NT2/D1 (cell line): ENCODE measurements around the gene NOL3.

ENCODE experiments used
- DNase-seq: peaks from one replicate; pipeline ENCODE4 v3.0.0-alpha.2; 2011; ENCODE audit warnings: low read depth, low spot score
- H3K27me3 ChIP-seq: 2 replicates; pipeline ENCODE4 v1.6.0; 2011; ENCODE audit warnings: mild to moderate bottlenecking; ENCODE audit not compliant: insufficient read length, insufficient read depth
- H3K36me3 ChIP-seq: 2 replicates; pipeline ENCODE4 v1.6.1; 2011; ENCODE audit warnings: mild to moderate bottlenecking, low read length, mixed read lengths; ENCODE audit not compliant: insufficient read depth, insufficient read length
- H3K4me1 ChIP-seq: 2 replicates; pipeline ENCODE4 v1.5.1; 2011; ENCODE audit not compliant: insufficient read depth, insufficient read length
- H3K4me3 ChIP-seq: 2 replicates; pipeline ENCODE4 v1.5.1; 2011; ENCODE audit warnings: low read depth; ENCODE audit not compliant: insufficient read length
- H3K9ac ChIP-seq: 2 replicates; pipeline ENCODE4 v1.6.0; 2011; ENCODE audit warnings: low read depth; ENCODE audit not compliant: insufficient read length
- H3K9me3 ChIP-seq: 2 replicates; pipeline ENCODE4 v1.5.1; 2011; ENCODE audit warnings: mild to moderate bottlenecking, low read length; ENCODE audit not compliant: insufficient read depth
- SUZ12 ChIP-seq: IDR thresholded peaks from 2 replicates; pipeline ENCODE4 v1.6.1; 2011; ENCODE audit not compliant: insufficient read length, insufficient read depth; ENCODE audit errors: extremely low read depth
- YY1 ChIP-seq: IDR thresholded peaks from 2 replicates; pipeline ENCODE4 v1.6.1; 2011; ENCODE audit not compliant: insufficient read length, insufficient read depth
- ZNF274 ChIP-seq: IDR thresholded peaks from 2 replicates; pipeline ENCODE4 v1.6.1; 2011; ENCODE audit warnings: mild to moderate bottlenecking, low read depth, low read length

The NOL3 gene

DNA sequence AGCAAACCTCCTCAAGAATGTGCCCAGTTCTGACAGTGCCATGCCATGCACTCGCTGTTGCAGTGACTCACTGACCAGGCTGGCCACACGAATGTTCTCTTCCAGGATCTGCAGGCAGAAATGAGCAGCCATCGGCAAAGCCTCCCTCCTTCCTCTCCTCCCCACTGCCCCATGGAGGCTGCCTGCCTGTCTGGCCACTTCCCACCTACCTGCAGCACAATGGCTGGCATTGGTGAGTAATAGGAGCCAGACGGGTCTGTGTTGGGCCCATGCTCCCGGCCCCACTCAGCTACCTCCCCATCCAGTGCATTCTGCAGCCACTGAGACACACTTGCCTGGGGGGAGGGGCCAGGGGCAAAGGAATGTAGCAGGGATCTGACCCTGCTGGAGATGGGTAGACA lies 16.2 kb downstream of the NOL3 start:
- DNase-seq = no peak
- no peaks in the 10 kb centered on the region for H3K9me3 ChIP-seq
- H3K36me3 ChIP-seq = peaks cover 5% of the 10 kb centered on the region
- no peak for TF ChIP-seq YY1
- no peak for TF ChIP-seq SUZ12
- no peak for TF ChIP-seq ZNF274
- H3K4me3 ChIP-seq = no peak overlapping the region
- peaks cover 29% of the 10 kb centered on the region for H3K4me1 ChIP-seq
- H3K9ac ChIP-seq = peak overlapping the region; percentile 27
- peaks cover 24% of the 10 kb centered on the region for H3K27me3 ChIP-seq

DNA sequence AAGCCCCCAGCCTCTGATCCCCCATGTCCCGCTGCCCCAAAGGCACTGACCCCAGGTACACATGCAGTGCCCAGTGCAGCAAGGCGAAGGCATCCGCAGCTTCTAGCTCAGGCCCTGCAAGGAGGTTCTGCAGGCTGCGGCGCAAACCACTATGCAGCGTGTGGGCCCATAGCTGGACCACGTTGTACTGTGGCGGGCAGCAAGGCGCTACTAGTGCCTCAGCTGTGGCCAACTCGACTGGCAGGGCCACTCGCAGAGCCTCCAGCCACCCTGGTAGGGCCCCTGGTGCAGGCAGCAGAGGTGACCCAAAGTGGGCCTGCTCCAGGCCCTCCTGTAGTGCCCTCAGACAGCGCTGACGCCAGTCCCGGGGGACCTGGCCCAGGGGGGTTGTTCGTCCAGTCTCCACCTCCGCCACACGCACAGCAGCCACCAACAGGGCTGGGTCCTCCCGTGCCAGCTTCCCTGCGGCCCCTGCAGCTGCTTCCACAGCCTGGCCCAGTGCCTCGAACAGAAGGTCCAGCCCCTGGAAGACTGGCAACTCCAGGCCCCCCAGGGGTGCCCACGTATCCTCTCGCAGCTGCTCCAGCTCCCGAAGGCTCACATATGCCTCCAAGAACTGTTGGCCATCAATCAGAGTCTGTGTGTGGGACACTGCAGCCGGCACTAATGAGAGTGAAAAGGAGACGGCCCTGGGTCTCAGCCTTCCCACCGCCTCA lies 17.0 kb downstream of the NOL3 start:
- peaks cover 24% of the 10 kb centered on the region for H3K27me3 ChIP-seq
- peaks cover 2% of the 10 kb centered on the region for H3K36me3 ChIP-seq
- peaks cover 29% of the 10 kb centered on the region for H3K4me1 ChIP-seq
- DNase-seq = no peak
- H3K4me3 ChIP-seq = no peak overlapping the region
- H3K9ac ChIP-seq = peak overlapping the region; percentile 52
- TF ChIP-seq SUZ12 (no peak), YY1 (no peak), ZNF274 (no peak)
- H3K9me3 ChIP-seq = no peaks in the 10 kb centered on the region

DNA sequence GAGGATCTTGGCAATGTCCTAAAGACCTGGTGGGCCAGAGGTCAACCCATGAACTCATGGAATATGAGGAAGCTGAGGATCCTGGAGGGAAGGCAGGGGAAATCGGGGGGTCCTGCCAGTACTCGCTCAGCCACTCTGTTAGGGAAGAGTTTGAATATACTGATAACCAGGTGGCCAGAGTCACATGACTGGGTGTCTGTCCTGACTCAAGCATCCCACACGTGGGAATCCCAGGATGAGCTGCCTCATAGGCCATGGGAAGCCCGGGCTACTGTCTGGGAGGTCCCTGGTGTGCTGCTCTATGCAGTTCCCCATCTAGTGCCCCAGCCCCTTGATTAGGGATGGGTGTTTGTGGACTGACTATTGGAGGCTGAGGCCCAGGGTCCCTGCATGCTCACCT lies 18.0 kb downstream of the NOL3 start:
- Histone ChIP-seq H3K36me3 (peaks cover 9% of the 10 kb centered on the region), H3K9me3 (no peaks in the 10 kb centered on the region), H3K9ac (no peak overlapping the region), H3K27me3 (peaks cover 24% of the 10 kb centered on the region), H3K4me1 (peaks cover 38% of the 10 kb centered on the region), H3K4me3 (no peak overlapping the region)
- no peak for DNase-seq
- no peak for TF ChIP-seq SUZ12
- no peak for TF ChIP-seq YY1
- no peak for TF ChIP-seq ZNF274

DNA sequence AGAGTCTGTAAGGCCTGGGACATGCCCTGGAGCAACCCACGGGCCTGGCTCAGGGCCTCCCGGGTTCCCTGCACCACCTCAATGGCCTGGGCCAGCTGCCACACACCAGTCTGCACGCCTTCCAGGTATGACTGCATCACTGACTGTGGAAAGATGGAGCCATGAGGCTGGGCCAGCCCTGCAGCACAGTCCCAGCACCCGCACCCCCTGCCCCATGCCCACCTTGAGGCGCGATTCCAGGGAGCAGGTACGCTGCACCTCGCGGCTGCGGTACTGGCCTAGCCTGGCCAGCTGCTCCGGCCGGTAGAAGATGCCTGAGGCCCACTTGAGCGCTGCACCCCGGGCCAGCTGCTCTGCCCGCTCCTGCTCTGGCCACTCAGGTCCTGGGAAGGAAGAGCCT lies 18.5 kb downstream of the NOL3 start:
- no peak for TF ChIP-seq ZNF274
- no peak for TF ChIP-seq SUZ12
- TF ChIP-seq YY1 = no peak
- Histone ChIP-seq H3K4me3 (no peak overlapping the region), H3K4me1 (peaks cover 38% of the 10 kb centered on the region), H3K36me3 (peaks cover 14% of the 10 kb centered on the region), H3K9ac (no peak overlapping the region), H3K9me3 (no peaks in the 10 kb centered on the region), H3K27me3 (peaks cover 24% of the 10 kb centered on the region)
- no peak for DNase-seq

DNA sequence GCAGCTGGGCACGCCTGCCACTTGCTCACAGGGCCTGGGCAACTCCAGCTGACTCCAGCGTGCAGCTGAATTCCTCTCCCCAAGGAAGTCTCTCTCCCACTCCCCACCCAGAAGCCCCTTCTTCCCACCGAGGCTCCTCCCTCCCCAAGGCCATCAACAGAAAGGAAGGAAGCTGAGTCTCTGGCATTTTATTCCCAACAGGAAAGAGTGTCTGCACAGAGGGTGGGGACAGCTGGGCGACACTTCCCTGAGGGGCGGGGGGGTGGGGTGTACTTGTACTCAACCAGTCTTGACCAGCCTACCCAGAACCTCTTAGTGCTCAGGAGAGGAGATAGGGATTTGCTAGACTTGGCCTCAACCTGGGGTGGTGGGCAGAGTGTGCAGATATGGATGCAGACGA lies 19.7 kb downstream of the NOL3 start, which contains the start of gene EXOC3L1:
Gene EXOC3L1 (minus strand): TSS at position 96 of the 400 bp plus-strand sequence. CDS start 460 bp downstream, outside the sequence.
- no peak for TF ChIP-seq SUZ12
- TF ChIP-seq ZNF274 = no peak
- TF ChIP-seq YY1 = no peak
- Histone ChIP-seq H3K9ac (no peak within 1 kb of the TSS), H3K4me3 (no peak within 1 kb of the TSS), H3K27me3 (peaks cover 13% of the 10 kb centered on the region), H3K4me1 (peaks cover 33% of the 10 kb centered on the region), H3K9me3 (no peaks in the 10 kb centered on the region), H3K36me3 (peaks cover 26% of the 10 kb centered on the region)
- DNase-seq = no peak

DNA sequence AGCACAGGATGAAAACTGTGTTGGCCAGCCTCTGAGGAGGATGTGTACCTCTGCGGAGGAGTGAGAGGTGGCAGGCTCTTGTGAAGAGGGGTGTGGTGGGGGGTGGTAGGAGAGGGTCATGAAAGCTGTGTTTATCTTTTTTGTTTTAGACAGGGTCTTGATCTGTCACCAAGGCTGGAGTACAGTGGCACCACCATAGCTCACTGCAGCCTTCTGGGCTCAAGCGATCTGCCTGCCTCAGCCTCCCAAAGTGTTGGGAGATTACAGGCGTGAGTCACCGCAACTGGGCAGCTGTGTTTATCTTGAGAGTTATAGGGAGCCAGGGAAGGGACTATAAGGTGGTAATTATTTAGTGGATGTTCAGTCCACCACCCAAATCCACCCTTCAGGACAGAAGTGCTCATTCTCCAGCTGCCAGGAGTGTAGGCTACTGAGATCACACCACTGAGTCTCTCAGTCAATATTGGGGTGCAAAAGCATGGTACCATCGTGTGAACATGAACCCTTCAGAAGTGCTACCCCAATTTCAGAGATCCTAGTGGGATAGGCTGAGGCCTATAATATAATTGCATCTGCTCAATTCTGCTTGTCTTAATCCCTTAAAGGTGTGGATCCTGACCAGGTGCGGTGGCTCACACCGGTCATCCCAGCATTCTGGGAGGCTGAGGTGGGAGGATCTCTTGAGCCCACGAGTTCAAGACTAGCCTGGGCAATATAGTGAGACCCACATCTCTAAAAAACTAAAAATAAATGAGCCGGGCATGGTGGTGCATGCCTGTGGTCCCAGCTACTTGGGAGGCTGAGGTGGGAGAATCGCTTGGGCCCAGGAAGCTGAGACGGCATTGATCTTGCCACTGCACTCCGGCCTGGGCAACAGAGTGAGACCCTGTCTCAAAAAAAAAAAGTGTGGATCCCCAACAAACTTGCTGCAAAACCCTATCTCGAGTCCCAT lies 20.4 kb downstream of the NOL3 start:
- Histone ChIP-seq H3K9ac (no peak overlapping the region), H3K4me1 (peaks cover 28% of the 10 kb centered on the region), H3K27me3 (peaks cover 7% of the 10 kb centered on the region), H3K4me3 (no peak overlapping the region), H3K9me3 (no peaks in the 10 kb centered on the region), H3K36me3 (peaks cover 33% of the 10 kb centered on the region)
- TF ChIP-seq YY1 (no peak), SUZ12 (no peak), ZNF274 (no peak)
- DNase-seq = no peak
